Muscle of back (tissue), 10 donors: ENCODE results near the gene ICAM4. TPM values are rescaled to one million over a fixed set of nuclear protein-coding genes. Genes with fewer than 3 reads are reported as not detected.

ENCODE experiments used
- polyA plus RNA-seq, 10 donors: library from polyadenylated mRNA; unstranded; fragments of 120-200 nt; gene quantifications; one replicate each; pipeline ENCODE4 v1.2.1, GENCODE V29; 2013; ENCODE audit not compliant: insufficient read length in 10 of 10

ICAM4 gene
- polyA plus RNA-seq, 10 donors: 0.21 to 0.82 (median 0.36) TPM

Other genes with a start within 250 kb of the ICAM4 start
- gene SHFL, start 200.6 kb upstream of the ICAM4 start, polyA plus RNA-seq: 10 to 100 TPM in 6 of 10 donors, 1 to 10 TPM in 4; 7.8 to 14.2 (median 10.6) TPM
- 10 to 100 TPM in 3 of 10 donors, 1 to 10 TPM in 6, under 1 TPM in 1; 0.86 to 17.8 (median 7.6) TPM for gene ANGPTL6, start 184.3 kb upstream of the ICAM4 start, polyA plus RNA-seq
- gene PPAN, start 180.6 kb upstream of the ICAM4 start, polyA plus RNA-seq: 10 to 100 TPM; 19.0 to 34.2 (median 25.3) TPM
- 10 to 100 TPM in 2 of 10 donors, 1 to 10 TPM in 8; 7.1 to 10.5 (median 8.6) TPM for gene P2RY11, start 175.3 kb upstream of the ICAM4 start, polyA plus RNA-seq
- 100 to 1,000 TPM; 195 to 257 (median 239) TPM for gene EIF3G, start 167.1 kb upstream of the ICAM4 start, polyA plus RNA-seq
- 10 to 100 TPM; 56.0 to 95.6 (median 69.8) TPM for gene DNMT1, start 92.0 kb upstream of the ICAM4 start, polyA plus RNA-seq
- 10 to 100 TPM in 9 of 10 donors, 1 to 10 TPM in 1; 8.9 to 16.5 (median 13.1) TPM for gene S1PR2, start 55.6 kb upstream of the ICAM4 start, polyA plus RNA-seq
- 10 to 100 TPM; 21.8 to 39.6 (median 30.0) TPM for gene MRPL4, start 34.7 kb upstream of the ICAM4 start, polyA plus RNA-seq
- 10 to 100 TPM in 2 of 10 donors, 1 to 10 TPM in 8; 5.9 to 11.8 (median 7.3) TPM for gene ICAM1, start 15.8 kb upstream of the ICAM4 start, polyA plus RNA-seq
- under 1 TPM in 9 of 10 donors, not detected in 1; 0.07 to 0.28 (median 0.15) TPM for gene ICAM5, start 3.0 kb downstream of the ICAM4 start, polyA plus RNA-seq
- gene ZGLP1, start 22.9 kb downstream of the ICAM4 start, polyA plus RNA-seq: 1 to 10 TPM; 1.7 to 6.1 (median 2.9) TPM
- 10 to 100 TPM; 10.8 to 18.1 (median 14.8) TPM for gene FDX2, start 29.1 kb downstream of the ICAM4 start, polyA plus RNA-seq
- gene RAVER1, start 46.6 kb downstream of the ICAM4 start, polyA plus RNA-seq: 10 to 100 TPM in 8 of 10 donors, 1 to 10 TPM in 2; 9.4 to 21.1 (median 15.0) TPM
- gene ICAM3, start 52.7 kb downstream of the ICAM4 start, polyA plus RNA-seq: 10 to 100 TPM in 1 of 10 donors, 1 to 10 TPM in 9; 4.5 to 15.8 (median 6.0) TPM
- 10 to 100 TPM; 49.2 to 99.2 (median 62.8) TPM for gene TYK2, start 93.6 kb downstream of the ICAM4 start, polyA plus RNA-seq
- gene CDC37, start 116.6 kb downstream of the ICAM4 start, polyA plus RNA-seq: 100 to 1,000 TPM; 104 to 142 (median 124) TPM
- gene PDE4A, start 133.6 kb downstream of the ICAM4 start, polyA plus RNA-seq: 1 to 10 TPM; 2.9 to 4.8 (median 3.9) TPM
- 10 to 100 TPM; 57.9 to 73.5 (median 65.2) TPM for gene KEAP1, start 216.4 kb downstream of the ICAM4 start, polyA plus RNA-seq
- gene S1PR5, start 230.5 kb downstream of the ICAM4 start, polyA plus RNA-seq: 1 to 10 TPM in 9 of 10 donors, under 1 TPM in 1; 0.95 to 2.9 (median 1.2) TPM